SK-N-SH treated with all-trans-retinoic acid at 6 μM for 48 hours (cell line): ENCODE data around the gene KCNH4.

Experiments
- ARNTL ChIP-seq: fragments of 450-650 bp; formaldehyde crosslinking; IDR thresholded peaks from 2 replicates; pipeline ENCODE4 v1.5.0; 2020; ENCODE audit warnings: low read depth, mild to moderate bottlenecking, moderate library complexity, borderline replicate concordance
- CSDC2 ChIP-seq: fragments of 250-450 bp; sonication (Bioruptor Pico); IDR thresholded peaks from 2 replicates; pipeline ENCODE4 v1.5.0; 2020; ENCODE audit warnings: mild to moderate bottlenecking, moderate library complexity
- ISL1 ChIP-seq: fragments of 250-450 bp; sonication (Bioruptor Pico); IDR thresholded peaks from 2 replicates; pipeline ENCODE4 v2.1.2; 2022; ENCODE audit warnings: mild to moderate bottlenecking, moderate library complexity
- ZNF70 ChIP-seq: fragments of 450-650 bp; formaldehyde crosslinking; IDR thresholded peaks from 2 replicates; pipeline ENCODE4 v1.5.0; 2020; ENCODE audit warnings: mild to moderate bottlenecking, moderate library complexity
- ZNF8 ChIP-seq: fragments of 450-650 bp; formaldehyde crosslinking; IDR thresholded peaks from 2 replicates; pipeline ENCODE4 v1.5.0; 2020; ENCODE audit warnings: mild to moderate bottlenecking, moderate library complexity
- TF ChIP-seq, protein P1 (sequence below): fragments of 250-450 bp; sonication (Bioruptor Pico); IDR thresholded peaks from 2 replicates; pipeline ENCODE4 v1.5.1; 2020; ENCODE audit warnings: low read depth, mild to moderate bottlenecking, moderate library complexity

DNA sequence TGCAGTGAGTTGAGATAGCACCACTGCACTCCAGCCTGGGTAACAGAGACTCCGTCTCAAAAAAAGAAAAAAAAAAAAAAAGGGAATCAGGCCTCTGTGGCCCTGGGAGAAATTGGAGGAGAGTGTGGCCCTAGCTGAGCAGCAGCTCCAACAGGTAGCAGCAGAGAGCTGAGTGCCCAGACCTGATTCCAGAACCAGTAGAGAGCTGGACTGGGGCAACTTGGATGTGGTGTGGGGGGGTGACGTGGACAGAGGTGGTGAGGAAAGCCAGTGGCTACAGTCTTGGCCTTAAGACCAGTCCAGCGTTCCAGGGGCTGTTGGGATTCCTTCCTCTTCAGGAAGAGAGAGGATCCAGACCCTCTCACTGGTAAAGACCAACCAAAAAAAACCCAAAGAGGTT is 56.7 kb downstream of the KCNH4 start:
- TF ChIP-seq ISL1 (CRISPR knock-in tag) (no peak), ZNF8 (CRISPR knock-in tag) (no peak), ZNF70 (CRISPR knock-in tag) (no peak), ARNTL (no peak), CSDC2 (CRISPR knock-in tag) (no peak)
- TF ChIP-seq, protein P1, sequence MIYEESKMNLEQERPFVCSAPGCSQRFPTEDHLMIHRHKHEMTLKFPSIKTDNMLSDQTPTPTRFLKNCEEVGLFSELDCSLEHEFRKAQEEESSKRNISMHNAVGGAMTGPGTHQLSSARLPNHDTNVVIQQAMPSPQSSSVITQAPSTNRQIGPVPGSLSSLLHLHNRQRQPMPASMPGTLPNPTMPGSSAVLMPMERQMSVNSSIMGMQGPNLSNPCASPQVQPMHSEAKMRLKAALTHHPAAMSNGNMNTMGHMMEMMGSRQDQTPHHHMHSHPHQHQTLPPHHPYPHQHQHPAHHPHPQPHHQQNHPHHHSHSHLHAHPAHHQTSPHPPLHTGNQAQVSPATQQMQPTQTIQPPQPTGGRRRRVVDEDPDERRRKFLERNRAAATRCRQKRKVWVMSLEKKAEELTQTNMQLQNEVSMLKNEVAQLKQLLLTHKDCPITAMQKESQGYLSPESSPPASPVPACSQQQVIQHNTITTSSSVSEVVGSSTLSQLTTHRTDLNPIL (CRISPR knock-in tag): no peak
